Nasal cavity respiratory epithelium epithelial cell of viscerocranial mucosa (primary cell): ENCODE results near the gene SRPX2. TPM values are rescaled to one million over a fixed set of nuclear protein-coding genes. Genes with fewer than 3 reads are reported as not detected.

Source experiments
- total RNA-seq: library from RNA; depleted of rRNA; stranded (reverse); fragments of >200 nt; gene quantifications from 2 replicates; pipeline ENCODE4 v1.2.3, GENCODE V29; 2014

Gene SRPX2, protein sequence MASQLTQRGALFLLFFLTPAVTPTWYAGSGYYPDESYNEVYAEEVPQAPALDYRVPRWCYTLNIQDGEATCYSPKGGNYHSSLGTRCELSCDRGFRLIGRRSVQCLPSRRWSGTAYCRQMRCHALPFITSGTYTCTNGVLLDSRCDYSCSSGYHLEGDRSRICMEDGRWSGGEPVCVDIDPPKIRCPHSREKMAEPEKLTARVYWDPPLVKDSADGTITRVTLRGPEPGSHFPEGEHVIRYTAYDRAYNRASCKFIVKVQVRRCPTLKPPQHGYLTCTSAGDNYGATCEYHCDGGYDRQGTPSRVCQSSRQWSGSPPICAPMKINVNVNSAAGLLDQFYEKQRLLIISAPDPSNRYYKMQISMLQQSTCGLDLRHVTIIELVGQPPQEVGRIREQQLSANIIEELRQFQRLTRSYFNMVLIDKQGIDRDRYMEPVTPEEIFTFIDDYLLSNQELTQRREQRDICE
- total RNA-seq, result 6.8 and 23.5 TPM in 2 replicates

DNA sequence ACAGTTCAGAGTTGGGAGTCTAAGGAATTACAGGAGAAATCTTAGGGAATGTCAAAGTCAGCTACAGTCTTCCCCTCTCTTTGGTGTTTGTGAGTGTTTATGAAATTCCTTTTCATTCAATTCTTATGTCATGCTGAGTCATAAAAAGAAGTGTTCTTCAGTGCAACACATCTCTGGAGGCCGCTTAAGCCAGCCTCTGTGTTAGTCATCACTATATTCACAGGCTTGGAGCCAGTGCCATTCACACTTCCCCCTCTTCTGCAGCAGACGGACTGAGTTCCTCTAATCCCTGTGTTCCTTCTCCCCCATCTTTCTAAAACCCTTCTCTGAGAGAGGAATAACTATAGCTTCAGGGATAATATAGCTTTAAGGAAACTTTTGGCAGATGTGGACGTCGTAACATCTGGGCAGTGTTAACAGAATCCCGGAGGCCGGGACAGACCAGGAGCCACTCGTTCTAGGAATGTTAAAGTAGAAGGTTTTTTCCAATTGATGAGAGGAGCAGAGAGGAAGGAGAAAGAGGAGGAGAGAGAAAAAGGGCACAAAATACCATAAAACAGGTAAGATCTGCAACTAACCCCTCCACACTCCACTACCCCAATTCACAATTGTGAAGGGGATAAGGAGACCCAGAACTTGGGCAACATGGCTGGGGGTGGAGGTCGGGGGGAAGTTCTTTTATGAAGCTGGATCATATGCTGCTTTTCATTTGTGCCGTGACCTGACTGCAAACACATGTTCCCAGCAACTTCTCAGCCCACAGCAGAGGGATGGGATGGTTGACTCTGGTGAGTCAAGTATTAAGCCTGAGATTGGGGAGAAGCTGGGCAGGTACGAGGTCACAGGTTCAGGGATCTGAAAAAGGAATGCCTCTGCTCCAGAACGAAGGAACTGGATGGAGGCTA, at the start of gene SRPX2:
TSS of gene SRPX2 (plus strand) at position 244 of the 905 bp plus-strand sequence. CDS start 2,124 bp downstream, outside the sequence.

DNA sequence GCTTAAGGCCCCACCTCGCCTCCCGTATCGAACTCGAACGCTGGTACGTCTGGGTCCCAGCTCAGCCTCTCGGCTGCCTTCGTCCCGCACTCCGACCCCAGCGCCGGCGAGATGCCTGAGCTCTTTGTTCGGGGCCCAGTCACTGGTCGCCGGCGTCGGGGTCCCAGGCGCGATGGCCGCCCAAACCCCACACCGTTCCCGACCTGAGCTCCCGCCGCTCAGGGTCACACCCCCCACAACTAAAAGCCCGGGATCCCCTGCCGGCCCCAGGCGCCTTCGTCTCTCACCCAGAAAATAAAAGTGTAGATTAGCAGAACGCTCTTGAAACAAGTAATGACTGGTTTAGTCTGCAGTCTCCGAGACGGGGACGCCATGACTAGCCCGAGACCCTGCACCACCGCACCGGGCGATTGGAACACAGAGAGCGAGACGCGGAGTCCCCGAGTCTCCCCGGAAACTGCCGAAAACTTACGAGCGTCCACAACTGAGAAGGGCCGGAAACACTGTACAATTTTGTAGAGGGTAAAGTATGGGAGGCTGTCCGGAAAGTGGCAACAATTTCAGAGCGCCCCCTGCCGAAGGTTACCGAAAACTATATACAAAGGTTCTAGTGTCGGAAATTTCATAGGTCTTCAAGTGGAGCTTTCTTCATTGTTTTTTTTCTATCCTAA, 7.5 kb upstream of the SRPX2 start, which contains the start of gene TSPAN6:
TSS of gene TSPAN6 (minus strand) at position 486 of the 671 bp plus-strand sequence. CDS start at position 374, 112 bp downstream.

Other genes starting within 250 kb of the SRPX2 start
- gene PCDH19, start 233.9 kb upstream of the SRPX2 start, total RNA-seq, result under 0.01 and 0.21 TPM in 2 replicates
- gene TNMD, start 59.3 kb upstream of the SRPX2 start, total RNA-seq, result not detected in 2 replicates
- 17.8 and 29.3 TPM in 2 replicates for gene TSPAN6, start 7.4 kb upstream of the SRPX2 start, total RNA-seq
- gene SYTL4, start 87.9 kb downstream of the SRPX2 start, total RNA-seq, result 0.34 and 1.4 TPM in 2 replicates
- gene CSTF2, start 176.2 kb downstream of the SRPX2 start, total RNA-seq, result 13.7 and 23.3 TPM in 2 replicates
- not detected in 2 replicates for gene NOX1, start 230.2 kb downstream of the SRPX2 start, total RNA-seq